SHP77 treated with DMSO at 0.1 percent for 48 hours (cell line): ENCODE measurements around the gene NAXD.
A peak's percentile ranks its signal among the peaks of the same experiment; 100 is the strongest.
"Not testable (repeated sequence)": the region's sequence is repeated elsewhere in the genome, so short reads cannot be mapped to it uniquely, and the experiment has no call there.

ENCODE experiments used
- DNase-seq: peaks from one replicate; lab custom pipeline; 2025; lab: John Stamatoyannopoulos, UW

Gene NAXD

DNA sequence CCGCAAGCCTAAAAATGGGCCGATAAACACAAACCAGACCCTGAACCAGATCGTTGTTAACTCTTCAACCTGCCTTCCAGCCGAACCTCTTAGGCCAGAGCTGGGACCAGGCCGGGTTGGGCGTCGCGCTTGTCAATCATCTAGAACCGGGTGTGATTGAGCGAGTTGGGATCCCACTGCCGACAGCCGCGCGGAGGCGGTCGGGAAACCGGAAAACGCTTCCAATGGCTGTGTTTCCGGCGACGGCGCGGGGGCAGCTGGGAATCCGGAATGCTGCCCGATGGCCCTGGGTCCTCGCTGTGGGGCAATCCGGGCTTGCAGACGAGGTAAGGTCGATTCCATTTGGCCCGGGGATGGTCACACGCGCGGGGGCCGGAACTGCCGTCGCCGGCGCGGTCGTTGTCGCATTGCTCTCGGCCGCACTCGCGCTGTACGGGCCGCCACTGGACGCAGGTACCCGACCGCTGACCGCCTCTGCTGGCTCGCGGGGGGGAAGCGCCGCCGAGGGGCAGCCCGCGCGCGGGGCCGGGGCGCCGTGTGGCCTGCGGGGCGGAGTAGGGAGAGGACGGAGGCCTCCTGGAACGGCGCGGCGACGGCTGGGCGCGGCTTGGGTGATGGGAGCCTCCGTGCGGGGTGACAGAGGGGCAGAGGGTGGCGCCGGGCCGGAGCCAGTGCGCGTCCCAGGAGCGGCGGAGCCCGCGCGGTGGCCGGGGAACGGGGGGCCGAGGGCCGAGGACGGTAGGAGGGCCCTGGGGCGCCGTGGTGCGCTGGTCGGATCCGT, at the start of gene NAXD:
Gene NAXD (plus strand): TSS at position 224 of the 781 bp plus-strand sequence. CDS start 57 bp downstream, at position 281.
- DNase-seq = peak; percentile 96

DNA sequence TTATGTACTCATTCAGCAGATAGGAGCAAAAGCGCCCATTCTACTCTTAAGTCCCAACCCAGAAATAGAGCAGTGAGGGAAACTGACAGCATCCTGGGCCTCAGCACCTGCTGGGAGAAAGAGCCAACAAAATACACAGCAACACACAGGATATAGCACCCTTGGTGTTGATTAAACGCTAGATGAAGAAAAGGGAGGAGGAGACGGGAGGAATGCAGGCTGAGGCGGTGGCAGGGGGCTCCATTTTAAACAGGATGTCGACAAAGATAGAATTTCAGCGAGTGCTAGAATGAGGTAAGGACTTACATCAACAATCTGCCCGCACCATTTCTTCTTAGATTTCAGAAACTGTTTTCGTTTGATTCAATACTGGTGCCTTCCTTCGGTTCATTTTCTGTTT, 49.2 kb upstream of the NAXD start:
- DNase-seq = no peak

- no peak for DNase-seq
Measured at GRCh38 chr13:110568612-110569011, 46.7 kb upstream of the NAXD start.

DNA sequence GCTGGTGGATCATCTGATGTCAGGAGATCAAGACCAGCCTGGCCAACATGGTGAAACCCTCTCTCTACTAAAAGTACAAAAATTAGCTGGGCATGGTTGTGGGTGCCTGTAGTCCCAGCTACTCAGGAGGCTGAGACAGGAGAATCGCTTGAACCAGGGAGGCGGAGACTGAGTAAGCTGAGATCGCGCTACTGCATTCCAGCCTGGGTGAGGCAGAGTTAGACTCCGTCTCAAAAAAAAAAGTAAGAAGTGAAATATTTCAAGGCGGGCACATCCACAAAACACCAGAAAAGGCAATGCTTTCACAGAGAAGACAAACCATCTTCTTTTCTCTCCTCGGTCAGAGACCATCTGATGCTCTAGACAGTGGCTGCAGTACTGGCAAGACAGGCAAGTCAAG, 45.4 kb upstream of the NAXD start:
- DNase-seq = not testable (repeated sequence)

GRCh38 chr13:110570886-110571285, 44.5 kb upstream of the NAXD start:
- no peak for DNase-seq

DNA sequence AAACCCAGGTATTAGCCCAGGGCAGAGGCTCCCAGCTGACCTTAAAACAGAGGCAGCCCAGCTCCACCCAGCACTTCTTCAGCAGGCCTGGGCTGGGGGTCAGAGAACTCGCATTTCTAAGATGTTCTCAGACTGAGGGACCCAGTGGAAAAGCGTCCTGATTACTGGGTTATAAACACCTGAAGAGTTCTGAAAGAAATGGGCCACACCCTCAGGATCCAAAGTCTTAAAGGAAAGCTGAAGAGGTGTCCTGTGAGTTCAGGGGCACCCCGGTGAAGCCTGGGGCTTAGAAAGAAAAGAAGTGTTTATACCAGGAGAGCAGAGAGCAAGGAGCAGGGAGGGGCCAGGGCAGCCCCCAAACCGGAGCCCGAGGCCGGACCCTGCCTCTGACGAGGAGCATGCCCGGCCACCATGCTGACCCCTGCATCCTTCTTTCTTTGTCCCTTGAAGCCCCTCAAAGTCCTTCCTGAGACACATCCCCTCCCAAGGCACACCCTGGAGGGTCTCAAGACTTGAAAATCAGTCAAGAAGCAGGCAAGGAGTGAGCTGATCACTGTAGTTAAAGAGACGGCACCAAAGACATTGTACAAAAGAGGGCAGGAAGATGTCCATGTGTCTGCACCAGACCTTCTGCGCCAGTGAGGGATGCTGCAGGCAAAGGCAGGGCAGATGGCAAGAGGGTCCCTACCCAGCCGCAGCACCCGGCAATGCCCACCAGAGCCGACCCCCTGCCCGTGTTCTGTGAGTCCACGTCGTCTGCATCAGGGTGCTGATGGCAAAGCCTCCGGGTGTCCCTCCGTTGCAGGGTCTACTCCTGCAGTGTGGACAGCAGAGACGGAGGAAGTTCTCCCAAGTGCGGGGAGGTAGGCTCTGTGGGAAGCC, 43.2 kb upstream of the NAXD start:
- DNase-seq = no peak

DNA sequence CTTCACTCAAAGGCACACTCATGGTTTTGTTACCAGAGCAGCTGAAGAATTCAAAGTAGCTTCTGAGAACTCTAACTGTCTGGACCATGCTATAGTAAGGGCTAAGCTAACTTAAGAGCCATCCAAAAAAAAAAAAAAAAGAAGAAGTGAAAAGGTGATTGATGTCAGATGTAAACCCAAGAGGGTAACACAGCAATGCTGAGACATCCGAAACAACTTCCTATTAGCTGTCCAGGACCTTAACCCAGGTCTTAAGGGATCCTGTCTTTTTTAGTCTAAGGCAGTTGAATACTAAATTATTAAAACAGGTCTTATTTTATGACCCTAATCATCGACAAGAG, 42.6 kb upstream of the NAXD start:
- no peak for DNase-seq

DNA sequence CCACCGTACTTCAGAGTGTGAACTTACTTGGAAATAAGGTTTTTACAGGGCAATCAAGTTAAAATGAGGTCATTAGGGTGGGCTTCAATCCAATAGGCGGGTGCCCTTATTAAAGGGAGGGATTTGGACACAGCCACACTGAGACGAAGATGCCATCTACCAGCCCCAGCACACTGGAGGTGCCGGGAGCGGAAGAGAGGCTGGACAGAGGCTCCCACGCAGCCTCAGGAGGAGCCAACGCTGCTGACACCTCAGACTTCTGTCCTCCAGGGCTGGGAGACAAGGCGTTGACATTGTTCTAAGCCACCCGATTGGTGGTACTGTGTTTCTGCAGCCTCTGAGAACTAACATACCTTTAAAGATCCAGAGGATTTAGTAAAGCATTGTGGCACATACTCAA, 41.2 kb upstream of the NAXD start:
- no peak for DNase-seq

GRCh38 chr13:110575322-110576069, 39.8 kb upstream of the NAXD start:
- peak; percentile 37 for DNase-seq

GRCh38 chr13:110576070-110576394, 39.3 kb upstream of the NAXD start:
- DNase-seq = no peak

DNA sequence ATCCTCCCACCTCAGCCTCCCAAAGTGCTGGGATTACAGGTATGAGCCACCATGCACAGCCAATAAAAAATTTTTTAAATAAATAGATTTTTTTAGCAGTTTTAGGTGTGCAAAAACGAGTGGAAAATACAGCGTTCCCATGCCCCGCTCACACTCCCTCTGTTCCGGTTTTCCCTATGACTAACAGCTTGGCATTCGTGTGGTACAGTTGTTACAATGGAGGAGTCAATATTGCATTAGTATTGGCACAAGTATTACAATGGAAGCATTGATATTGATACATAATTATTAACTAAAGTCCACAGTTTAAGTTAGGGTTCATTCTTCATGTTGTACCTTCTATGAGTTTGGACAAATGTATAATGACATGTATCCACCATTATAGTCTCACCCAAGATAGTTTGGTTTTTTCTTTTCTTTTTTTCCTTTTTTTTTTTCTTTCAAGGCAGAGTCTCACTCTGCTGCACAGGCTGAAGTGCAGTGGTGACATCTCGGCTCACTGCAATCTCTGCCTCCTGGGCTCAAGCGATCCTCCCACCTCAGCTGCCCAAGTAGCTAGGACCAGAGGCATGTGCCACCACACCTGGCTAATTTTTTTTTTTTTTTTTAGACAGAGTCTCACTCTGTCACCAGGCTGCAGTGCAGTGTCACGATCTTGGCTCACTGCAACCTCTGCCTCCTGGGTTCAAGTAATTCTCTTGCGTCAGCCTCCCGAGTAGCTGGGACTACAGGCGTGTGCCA, 38.4 kb upstream of the NAXD start:
- no peak for DNase-seq

- DNase-seq = no peak
Measured at GRCh38 chr13:110578363-110578762, 37.0 kb upstream of the NAXD start.

GRCh38 chr13:110580800-110581199, 34.5 kb upstream of the NAXD start:
- DNase-seq = no peak

GRCh38 chr13:110581506-110582185, 33.7 kb upstream of the NAXD start:
- no peak for DNase-seq

DNA sequence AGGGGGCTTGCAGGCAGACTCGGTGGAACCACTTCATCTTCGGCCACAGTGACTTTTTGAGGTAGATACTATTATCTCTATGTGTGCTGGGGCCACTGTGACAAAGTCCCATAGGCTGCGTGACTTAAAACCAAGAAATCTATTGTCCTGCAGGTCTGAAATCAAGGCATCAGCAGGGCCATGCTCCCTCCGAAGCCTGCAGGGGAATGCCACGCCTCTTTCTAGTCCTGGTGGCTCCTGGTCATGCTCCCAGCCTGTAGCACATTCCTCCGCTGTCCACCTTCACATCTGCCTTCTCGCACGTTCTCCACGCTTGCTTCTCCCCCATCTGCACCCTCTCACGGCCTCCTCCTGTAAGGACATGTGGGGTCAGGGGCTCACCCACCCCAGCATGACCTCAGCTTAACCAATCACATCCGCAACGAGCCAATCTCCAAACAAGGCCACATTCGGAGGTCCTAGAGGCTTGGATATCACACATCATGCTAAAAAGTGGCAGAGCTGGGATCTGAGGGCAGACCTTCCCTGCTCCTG, 32.9 kb upstream of the NAXD start:
- no peak for DNase-seq

- no peak for DNase-seq
Measured at GRCh38 chr13:110583178-110583865, 32.0 kb upstream of the NAXD start.

- DNase-seq = no peak
Measured at GRCh38 chr13:110589793-110590390, 25.5 kb upstream of the NAXD start.

- DNase-seq = no peak
Measured at GRCh38 chr13:110590577-110590976, 24.8 kb upstream of the NAXD start.

GRCh38 chr13:110592665-110593064, 22.7 kb upstream of the NAXD start:
- DNase-seq = no peak
